Skeletal muscle tissue (tissue), 4 donors: ENCODE measurements around the gene KCNJ4. TPM values are rescaled to one million over a fixed set of nuclear protein-coding genes. Genes with fewer than 3 reads are reported as not detected.

ENCODE experiments used
- H3K27ac ChIP-seq: one replicate; pipeline ENCODE4 v1.7.0; 2013; ENCODE audit warnings: mild to moderate bottlenecking, low read depth, low read length, inconsistent platforms
- H3K27me3 ChIP-seq, 3 donors: one replicate each; pipeline ENCODE4 v1.7.0; 2013; ENCODE audit warnings: low read length in 3 of 3; ENCODE audit not compliant: control insufficient read depth in 3 of 3, insufficient read depth in 3 of 3
- H3K36me3 ChIP-seq, 3 donors: one replicate each; pipeline ENCODE4 v1.7.0; 2013; ENCODE audit warnings: low read length in 3 of 3; ENCODE audit not compliant: control insufficient read depth in 3 of 3, insufficient read depth in 3 of 3
- H3K4me1 ChIP-seq, 3 donors: one replicate each; pipeline ENCODE4 v1.7.0; 2013; ENCODE audit warnings: low read length in 3 of 3, mild to moderate bottlenecking in 3 of 3; ENCODE audit not compliant: control insufficient read depth in 3 of 3, insufficient read depth in 3 of 3
- H3K4me3 ChIP-seq, 3 donors: one replicate each; pipeline ENCODE4 v1.7.0; 2013; ENCODE audit warnings: low read length in 3 of 3
- H3K9ac ChIP-seq, 3 donors: one replicate each; pipeline ENCODE4 v1.7.0; 2013; ENCODE audit warnings: low read length in 3 of 3, mild to moderate bottlenecking in 3 of 3, moderate library complexity in 2 of 3, low read depth in 1 of 3
- H3K9me3 ChIP-seq, 3 donors: one replicate each; pipeline ENCODE4 v1.7.0; 2013; ENCODE audit warnings: low read length in 3 of 3; ENCODE audit not compliant: control insufficient read depth in 3 of 3
- total RNA-seq: library from RNA; depleted of rRNA; stranded (reverse); fragments of >200 nt; gene quantifications from one replicate; pipeline ENCODE4 v1.2.3, GENCODE V29; 2014
- donor health status: Osteomylitis.

KCNJ4 gene
- total RNA-seq, 1 donor from 2014 or later: not detected

- Histone ChIP-seq H3K27ac (peak overlapping the region; percentile 54), H3K9me3 (no peaks in the 10 kb centered on the region), H3K4me1 (peaks cover 3 to 13% (median 10%) of the 10 kb centered on the region in 3 donors), H3K27me3 (no peaks in the 10 kb centered on the region), H3K4me3 (no peak overlapping the region), H3K36me3 (peaks cover 79 to 91% (median 87%) of the 10 kb centered on the region in 3 donors), H3K9ac (no peak overlapping the region)
These were observed 34.7 kb upstream of the KCNJ4 start for GRCh38 chr22:38489561-38490145.

DNA sequence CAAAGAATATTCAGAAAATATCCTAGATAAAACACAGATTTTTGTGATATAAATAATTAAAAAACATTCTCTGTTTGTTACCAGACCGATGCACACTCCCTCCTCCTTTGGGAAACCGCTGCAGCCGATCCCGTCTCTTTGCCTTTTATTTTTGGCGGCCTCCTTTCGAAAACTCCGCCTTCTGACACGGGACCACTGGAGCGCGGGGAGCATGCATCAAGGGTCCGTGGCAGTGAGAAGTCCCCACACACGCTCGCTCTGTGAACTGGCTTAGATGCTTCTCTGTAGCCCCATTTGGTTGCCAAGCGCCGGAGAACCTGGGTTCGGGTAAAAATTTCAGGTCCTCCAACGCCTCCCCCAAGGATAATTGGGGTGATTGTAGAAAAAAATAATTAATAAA, 34.1 kb upstream of the KCNJ4 start:
- peaks cover 3 to 13% (median 10%) of the 10 kb centered on the region in 3 donors for H3K4me1 ChIP-seq
- no peaks in the 10 kb centered on the region for H3K27me3 ChIP-seq
- H3K9ac ChIP-seq: no peak overlapping the region
- peaks cover 79 to 91% (median 87%) of the 10 kb centered on the region in 3 donors for H3K36me3 ChIP-seq
- no peak overlapping the region for H3K27ac ChIP-seq
- no peaks in the 10 kb centered on the region for H3K9me3 ChIP-seq
- no peak overlapping the region for H3K4me3 ChIP-seq

- Histone ChIP-seq H3K27ac (no peak overlapping the region), H3K36me3 (peaks cover 77 to 91% (median 86%) of the 10 kb centered on the region in 3 donors), H3K4me1 (peaks cover 3 to 13% (median 10%) of the 10 kb centered on the region in 3 donors)
These were observed 32.9 kb upstream of the KCNJ4 start for GRCh38 chr22:38487946-38488345.

GRCh38 chr22:38485783-38486182, 30.8 kb upstream of the KCNJ4 start:
- Histone ChIP-seq H3K9ac (no peak overlapping the region), H3K4me3 (no peak overlapping the region), H3K36me3 (peaks cover 65 to 94% (median 86%) of the 10 kb centered on the region in 3 donors), H3K27ac (no peak overlapping the region), H3K9me3 (no peaks in the 10 kb centered on the region), H3K4me1 (peaks cover 0 to 11% (median 3%) of the 10 kb centered on the region in 3 donors), H3K27me3 (no peaks in the 10 kb centered on the region)

More at GRCh38 chr22:38487946-38488345, 32.9 kb upstream of the KCNJ4 start:
- Histone ChIP-seq H3K9me3 (no peaks in the 10 kb centered on the region), H3K4me3 (no peak overlapping the region), H3K27me3 (no peaks in the 10 kb centered on the region), H3K9ac (no peak overlapping the region)

DNA sequence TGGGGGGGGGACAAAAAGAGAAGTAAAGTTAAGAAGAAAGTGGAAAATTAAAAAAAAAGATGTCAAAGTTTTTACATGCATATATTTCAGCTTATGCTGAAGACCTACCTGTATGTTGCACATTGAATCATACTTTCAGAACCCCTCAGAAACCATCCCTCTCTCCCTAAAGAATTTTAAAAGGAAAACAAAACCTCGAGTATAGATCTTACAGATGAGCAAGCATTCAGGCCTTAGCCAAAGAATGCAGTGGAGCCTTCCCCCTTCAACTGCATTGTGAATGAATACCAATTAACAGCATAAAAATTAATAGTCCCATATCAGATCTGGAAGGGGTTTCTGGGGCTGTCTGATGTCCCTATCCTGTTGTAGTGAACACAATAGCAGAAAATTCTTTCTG, 29.2 kb upstream of the KCNJ4 start:
- no peaks in the 10 kb centered on the region for H3K27me3 ChIP-seq
- no peak overlapping the region for H3K27ac ChIP-seq
- H3K4me1 ChIP-seq: peaks cover 0 to 9% (median 0%) of the 10 kb centered on the region in 3 donors
- H3K9ac ChIP-seq: no peak overlapping the region
- no peaks in the 10 kb centered on the region for H3K9me3 ChIP-seq
- H3K36me3 ChIP-seq: peaks cover 54 to 87% (median 72%) of the 10 kb centered on the region in 3 donors
- no peak overlapping the region for H3K4me3 ChIP-seq

- H3K4me3 ChIP-seq: no peak overlapping the region
These were observed 27.8 kb upstream of the KCNJ4 start for GRCh38 chr22:38482662-38483308.

GRCh38 chr22:38481871-38482332, 26.9 kb upstream of the KCNJ4 start:
- Histone ChIP-seq H3K9me3 (no peaks in the 10 kb centered on the region), H3K27me3 (no peaks in the 10 kb centered on the region), H3K27ac (no peak overlapping the region), H3K9ac (no peak overlapping the region), H3K36me3 (peaks cover 38 to 66% (median 55%) of the 10 kb centered on the region in 3 donors), H3K4me1 (peaks cover 0 to 3% (median 0%) of the 10 kb centered on the region in 3 donors), H3K4me3 (no peak overlapping the region)

More at GRCh38 chr22:38482662-38483308, 27.8 kb upstream of the KCNJ4 start:
- peaks cover 45 to 74% (median 58%) of the 10 kb centered on the region in 3 donors for H3K36me3 ChIP-seq
- H3K27me3 ChIP-seq: no peaks in the 10 kb centered on the region
- H3K27ac ChIP-seq: no peak overlapping the region
- H3K4me1 ChIP-seq: peaks cover 0 to 4% (median 0%) of the 10 kb centered on the region in 3 donors
- H3K9me3 ChIP-seq: no peaks in the 10 kb centered on the region
- no peak overlapping the region for H3K9ac ChIP-seq

GRCh38 chr22:38481162-38481870, 26.3 kb upstream of the KCNJ4 start:
- Histone ChIP-seq H3K9ac (no peak overlapping the region), H3K9me3 (no peaks in the 10 kb centered on the region), H3K27me3 (no peaks in the 10 kb centered on the region), H3K36me3 (peaks cover 32 to 60% (median 49%) of the 10 kb centered on the region in 3 donors), H3K4me1 (peaks cover 0 to 3% (median 0%) of the 10 kb centered on the region in 3 donors), H3K4me3 (no peak overlapping the region), H3K27ac (no peak overlapping the region)

GRCh38 chr22:38479096-38479837, 24.3 kb upstream of the KCNJ4 start:
- Histone ChIP-seq H3K4me3 (no peak overlapping the region), H3K36me3 (peaks cover 16 to 43% (median 32%) of the 10 kb centered on the region in 3 donors), H3K27ac (no peak overlapping the region), H3K27me3 (peaks cover 0 to 1% (median 0%) of the 10 kb centered on the region in 3 donors), H3K9me3 (no peaks in the 10 kb centered on the region), H3K9ac (no peak overlapping the region), H3K4me1 (no peaks in the 10 kb centered on the region)
